EL (cell line): ENCODE measurements around the gene LIMK2.
"Not testable (repeated sequence)": the region's sequence is repeated elsewhere in the genome, so short reads cannot be mapped to it uniquely, and the experiment has no call there.

Experiments used
- DNase-seq: peaks from one replicate; pipeline ENCODE4 v3.0.0-alpha.2; 2016

The LIMK2 gene

GRCh38 chr22:31212783-31213629 is 908 bp downstream of the LIMK2 start:
- peak; percentile 11 for DNase-seq

DNA sequence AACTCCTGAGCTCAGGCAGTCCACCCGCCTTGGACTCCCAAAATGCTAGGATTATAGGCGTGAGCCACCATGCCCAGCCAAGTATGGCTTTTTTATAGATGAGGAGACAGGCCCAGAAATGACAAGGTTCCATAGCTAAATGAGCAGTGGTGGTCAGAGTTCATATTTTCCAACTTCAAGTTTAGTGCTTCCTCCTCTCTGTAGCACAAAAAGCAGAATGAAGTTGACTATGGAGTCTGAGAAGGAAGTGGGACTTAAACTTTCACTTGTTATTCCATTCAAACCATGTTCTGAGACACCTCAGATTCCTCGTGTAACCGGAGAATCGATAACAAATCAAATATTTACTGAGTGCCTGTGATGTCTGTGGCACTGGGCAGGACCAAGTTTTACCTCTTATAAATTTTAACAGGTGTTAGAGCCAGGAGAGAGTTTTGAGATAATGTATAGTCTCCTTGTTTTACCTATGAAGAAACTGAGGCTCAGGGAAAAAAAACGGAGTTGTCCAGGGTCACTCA is 3.0 kb downstream of the LIMK2 start:
- no peak for DNase-seq

- DNase-seq, result no peak
These were observed 6.6 kb downstream of the LIMK2 start for GRCh38 chr22:31218565-31219262.

GRCh38 chr22:31221084-31221483 is 9.0 kb downstream of the LIMK2 start:
- DNase-seq, result no peak

- DNase-seq, result no peak
These were observed 10.6 kb downstream of the LIMK2 start for GRCh38 chr22:31222736-31223135.

- no peak for DNase-seq
These were observed 11.7 kb downstream of the LIMK2 start for GRCh38 chr22:31223786-31224191.

DNA sequence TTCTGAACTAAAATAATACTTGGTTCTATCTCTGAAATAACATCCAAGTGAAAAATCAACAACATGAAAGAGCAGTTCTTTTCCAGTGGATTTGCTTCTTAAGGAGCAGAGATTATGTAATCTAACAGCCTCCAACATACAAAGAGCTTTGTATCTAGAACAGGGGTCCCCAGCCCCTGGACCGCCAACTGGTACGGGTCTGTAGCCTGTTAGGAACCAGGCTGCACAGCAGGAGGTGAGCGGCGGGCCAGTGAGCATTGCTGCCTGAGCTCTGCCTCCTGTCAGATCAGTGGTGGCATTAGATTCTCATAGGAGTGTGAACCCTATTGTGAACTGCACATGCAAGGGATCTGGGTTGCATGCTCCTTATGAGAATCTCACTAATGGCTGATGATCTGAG is 12.6 kb downstream of the LIMK2 start:
- DNase-seq, result not testable (repeated sequence)

DNA sequence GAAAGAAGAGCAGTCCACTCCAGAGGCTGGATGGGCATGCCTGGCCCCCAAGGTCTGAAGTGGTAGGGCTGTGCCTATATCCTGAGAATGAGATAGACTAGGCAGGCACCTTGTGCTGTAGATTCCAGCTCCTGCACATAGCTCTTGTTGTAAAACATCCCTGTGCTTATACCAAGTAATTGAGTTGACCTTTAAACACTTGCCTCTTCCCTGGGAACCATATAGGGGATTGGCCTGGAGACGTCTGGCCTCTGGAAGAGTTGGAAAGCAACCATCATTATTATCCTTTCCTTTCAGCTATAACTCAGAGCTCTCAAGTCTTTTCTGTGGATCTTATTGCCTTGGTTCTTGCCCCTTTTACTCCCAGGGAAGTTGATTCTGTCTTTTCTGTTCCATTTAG is 15.1 kb downstream of the LIMK2 start:
- no peak for DNase-seq

DNA sequence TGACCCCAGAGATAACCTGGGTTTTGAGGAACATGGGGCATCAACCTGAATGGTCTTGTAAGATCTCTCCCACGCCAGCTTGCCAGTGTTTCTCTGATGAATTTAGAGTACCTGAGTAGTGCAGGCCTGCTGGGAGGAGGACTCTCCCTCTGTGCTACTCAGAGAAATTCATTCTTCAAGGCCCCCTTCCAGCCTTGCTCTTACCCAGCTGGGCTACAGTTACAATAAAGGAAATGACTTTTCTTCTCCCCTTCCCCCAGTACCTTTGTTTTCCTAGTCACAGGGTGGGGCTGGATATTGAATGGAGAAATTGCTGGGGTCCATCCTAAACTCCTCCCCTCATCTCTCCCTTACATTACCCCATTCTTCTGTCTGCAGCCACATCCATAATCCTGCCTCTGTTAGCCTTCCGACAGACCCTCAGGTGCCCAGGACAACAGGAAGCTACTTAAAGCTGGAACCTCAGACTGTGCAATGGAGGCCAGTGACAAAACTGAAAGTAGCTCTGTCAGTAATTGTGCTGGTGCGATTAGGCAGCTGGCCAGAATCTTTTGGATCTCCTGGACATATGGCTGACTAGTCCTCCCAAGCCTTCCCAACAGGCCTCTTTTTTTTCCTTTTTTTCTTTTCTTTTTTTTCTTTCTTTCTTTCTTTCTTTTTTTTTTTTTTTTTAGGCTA is 17.4 kb downstream of the LIMK2 start:
- peak; percentile 29 for DNase-seq

DNA sequence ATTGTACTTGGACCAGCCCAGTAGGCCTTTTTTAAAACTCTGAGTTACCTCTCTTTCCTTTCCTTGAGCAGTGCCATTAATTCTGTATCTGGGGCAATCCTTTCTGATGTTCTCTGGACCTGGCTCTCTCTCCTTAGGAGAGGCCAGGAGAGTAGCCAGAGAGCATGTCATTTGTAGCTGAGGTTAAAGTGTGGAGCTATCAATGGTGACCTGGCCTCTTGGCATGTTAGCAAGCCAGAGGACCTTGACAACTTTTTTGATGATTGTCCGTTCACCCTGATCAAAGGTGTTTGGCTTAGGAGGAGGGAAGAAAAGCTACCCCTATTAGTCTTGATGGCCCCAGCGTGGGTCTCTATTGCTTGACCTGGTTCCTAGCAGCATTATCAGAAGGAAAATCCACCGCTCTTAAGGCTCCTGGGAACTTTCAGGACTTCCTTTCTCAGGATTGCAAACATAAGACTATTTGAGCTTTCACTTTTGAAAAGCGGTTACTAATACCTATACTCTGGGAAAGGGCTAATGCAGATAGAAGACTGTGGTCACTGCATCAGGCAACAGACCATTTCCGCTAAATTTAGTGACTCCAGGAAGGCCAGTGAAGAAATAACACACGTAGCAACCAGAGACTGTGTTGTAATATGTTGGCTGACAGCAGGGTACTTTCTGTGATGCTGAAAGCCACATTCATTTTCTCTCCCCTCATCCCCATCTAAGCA is 18.2 kb downstream of the LIMK2 start:
- DNase-seq, result no peak

DNA sequence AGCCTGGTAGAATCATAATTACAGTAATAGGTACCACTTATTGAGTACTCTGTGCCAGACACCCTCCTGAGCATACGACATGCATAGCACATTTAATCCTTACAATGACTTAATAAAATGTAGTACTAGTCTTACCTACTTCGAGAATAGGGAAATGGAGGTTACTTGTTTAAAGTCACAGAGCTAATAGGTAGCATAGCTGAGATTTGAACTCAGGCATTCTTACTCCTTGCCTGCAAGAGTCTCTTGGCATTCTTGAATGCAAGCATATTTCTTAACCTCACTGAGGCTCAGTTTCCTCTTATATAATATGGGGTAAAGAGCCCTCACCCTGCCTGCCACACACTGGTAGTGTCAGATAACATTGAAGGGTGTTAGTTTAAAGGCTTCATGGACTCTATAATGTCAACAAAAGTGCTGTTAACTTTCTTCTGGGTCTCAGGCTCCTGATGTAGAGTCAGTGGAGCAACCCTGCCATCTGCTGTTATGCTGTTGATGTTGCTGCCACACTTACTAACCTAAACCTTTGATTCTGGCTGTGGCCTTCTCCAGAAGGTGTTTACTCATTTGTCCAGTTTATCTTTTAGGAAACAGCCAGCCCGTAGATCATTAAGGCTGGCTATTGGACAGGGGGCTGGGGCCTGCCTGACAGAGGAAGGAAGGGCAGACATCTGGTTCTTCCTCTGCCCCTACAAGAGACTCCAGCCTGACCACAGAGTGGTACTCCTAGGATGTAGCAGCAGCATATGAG is 18.9 kb downstream of the LIMK2 start:
- DNase-seq, result peak; percentile 28

GRCh38 chr22:31233001-31233400 is 20.9 kb downstream of the LIMK2 start:
- DNase-seq, result no peak

GRCh38 chr22:31235081-31235480 is 23.0 kb downstream of the LIMK2 start:
- DNase-seq, result no peak

GRCh38 chr22:31236044-31236443 is 23.9 kb downstream of the LIMK2 start:
- DNase-seq, result not testable (repeated sequence)

- DNase-seq, result no peak
These were observed 26.0 kb downstream of the LIMK2 start for GRCh38 chr22:31238057-31238456.

DNA sequence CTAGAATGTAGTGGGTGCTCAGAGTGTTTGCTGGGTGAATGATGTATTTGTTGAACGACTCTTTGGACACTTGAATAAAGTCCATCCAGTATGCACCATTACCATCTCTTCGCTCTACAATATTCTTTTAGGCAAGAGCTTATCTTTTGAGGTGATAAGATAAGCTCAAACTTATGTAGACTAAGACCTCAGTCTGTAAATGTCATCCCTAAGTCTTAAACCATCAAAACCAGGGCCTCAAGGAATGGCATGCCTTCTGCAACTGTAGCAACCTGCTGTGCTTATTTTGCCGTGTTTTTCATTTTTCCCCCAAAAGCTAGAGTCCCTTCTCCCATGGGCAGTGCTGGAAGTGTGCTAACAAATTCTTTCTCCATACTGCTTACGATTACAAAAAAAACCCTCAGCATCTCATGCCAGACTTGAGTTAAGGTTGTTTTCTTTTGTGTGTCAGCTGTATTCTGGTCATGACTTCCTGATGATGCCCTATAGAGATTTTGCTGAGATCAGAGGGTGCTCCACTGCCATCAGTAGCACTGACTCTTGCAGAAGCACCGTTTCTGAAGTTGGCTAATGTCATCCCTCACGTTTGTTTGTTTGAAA is 27.8 kb downstream of the LIMK2 start:
- DNase-seq, result peak; percentile 11

- peak; percentile 50 for DNase-seq
These were observed 29.1 kb downstream of the LIMK2 start for GRCh38 chr22:31241200-31241599.

- DNase-seq, result peak; percentile 63
These were observed 29.8 kb downstream of the LIMK2 start for GRCh38 chr22:31241936-31242335.

- DNase-seq, result no peak
These were observed 31.4 kb downstream of the LIMK2 start for GRCh38 chr22:31243339-31244045.

- DNase-seq, result peak; percentile 85
These were observed 32.2 kb downstream of the LIMK2 start for GRCh38 chr22:31244046-31244942.
